Gastrocnemius medialis (tissue), 4 donors: ENCODE results near the gene CCDC90B. TPM values are rescaled to one million over a fixed set of nuclear protein-coding genes. Genes with fewer than 3 reads are reported as not detected.

Experiments
- ATAC-seq, 2 donors: fragments of 150-250 bp; one replicate each; pipeline ENCODE4 v1.9.1; 2016
- DNase-seq, 2 donors: peaks; one replicate each; pipeline ENCODE4 v3.0.0-alpha.2; 2019
- H3K27ac ChIP-seq, 4 donors: fragments of 200-600 bp; sonication (generic); 1 replicate in 1 of 4; 2 replicates in 3 of 4; pipeline ENCODE4 v1.5.1; 2016 to 2018; ENCODE audit warnings: mild to moderate bottlenecking in 2 of 4, moderate library complexity in 1 of 4
- H3K27me3 ChIP-seq, 3 donors: fragments of 200-600 bp; sonication (generic) in 2 of 3; 1 replicate in 1 of 3; 2 replicates in 2 of 3; pipeline versions ENCODE4 v1.5.1 to v1.6.0; 2016 to 2019; ENCODE audit warnings: mild to moderate bottlenecking in 1 of 3, moderate library complexity in 1 of 3
- H3K36me3 ChIP-seq, 2 donors: fragments of 200-600 bp; sonication (generic) in 1 of 2; one replicate each; pipeline ENCODE4 v1.5.1; 2017 to 2018
- H3K4me1 ChIP-seq, 2 donors: fragments of 200-600 bp; sonication (generic) in 1 of 2; one replicate each; pipeline ENCODE4 v1.5.1; 2016 to 2017; ENCODE audit warnings: mild to moderate bottlenecking in 2 of 2
- H3K4me3 ChIP-seq, 4 donors: fragments of 200-600 bp; sonication (generic) in 3 of 4; 1 replicate in 1 of 4; 2 replicates in 3 of 4; pipeline ENCODE4 v1.5.1; 2016 to 2019; ENCODE audit warnings: mild to moderate bottlenecking in 2 of 4
- H3K9me3 ChIP-seq, 3 donors: fragments of 200-600 bp; sonication (generic) in 2 of 3; 1 replicate in 1 of 3; 2 replicates in 2 of 3; pipeline ENCODE4 v1.5.1; 2016 to 2019
- CTCF ChIP-seq, 5 experiments: fragments of 450-650 bp in 3 of 5; fragments of 200-600 bp in 2 of 5; sonication (generic) in 2 of 5; IDR thresholded peaks in 4 of 5; conservative IDR thresholded peaks in 1 of 5; 1 replicate in 4 of 5; 2 replicates in 1 of 5; pipeline ENCODE4 v1.5.1; 2016 to 2019; ENCODE audit warnings: antibody characterized with exemption in 5 of 5, mild to moderate bottlenecking in 3 of 5, moderate library complexity in 3 of 5
- POLR2A ChIP-seq, 2 donors: fragments of 450-650 bp; IDR thresholded peaks; one replicate each; pipeline ENCODE4 v1.6.1; 2017; ENCODE audit warnings: antibody characterized with exemption in 2 of 2, mild to moderate bottlenecking in 2 of 2, moderate library complexity in 2 of 2
- in situ Hi-C, 4 donors: fragments of 200-750 bp; cut with MboI; loops; one replicate each; pipeline versions ENCODE4 v1.15.0 to v1.8.0; 2017; ENCODE audit warnings: low sequenced_read_pairs in 4 of 4
- intact Hi-C: fragments of 100-400 bp; cut with DNase I; formaldehyde crosslinking; loops from one replicate; pipeline ENCODE4 v1.15.1; 2023; ENCODE audit warnings: low total_unique reads
- total RNA-seq, 4 donors: library from RNA; depleted of rRNA; stranded (reverse); fragments of >200 nt; gene quantifications; one replicate each; pipeline versions ENCODE4 v1.1.0 to v1.2.3, GENCODE V29; 2016

Gene CCDC90B
- total RNA-seq, 4 donors from 2014 or later = 18.1 to 30.1 (median 22.8) TPM

GRCh38 chr11:83257761-83258168 lies 28.4 kb downstream of the CCDC90B start:
- H3K4me3 ChIP-seq = no peak overlapping the region
- H3K9me3 ChIP-seq = no peaks in the 10 kb centered on the region
- H3K36me3 ChIP-seq = peaks cover 0 to 10% of the 10 kb centered on the region in 2 donors
- no peak for DNase-seq
- no peak overlapping the region for H3K27ac ChIP-seq
- no peak for TF ChIP-seq CTCF (IDR thresholded peaks at IDR 0.05 in 4 of 5, conservative IDR thresholded peaks at IDR 0.05 in 1 of 5)
- no peak for TF ChIP-seq POLR2A (IDR thresholded peaks at IDR 0.05)
- H3K27me3 ChIP-seq = no peaks in the 10 kb centered on the region
- peaks cover 12 to 16% of the 10 kb centered on the region in 2 donors for H3K4me1 ChIP-seq
- in situ Hi-C loops = loop anchor here in 2 of 4 donors (10.0 kb wide), 2 partner anchors 353 to 543 kb away; partner anchors contain the start of genes DDIAS (in 1 of the 2) and PRCP (in 1 of the 2)
- ATAC-seq = peak in 1 of 2 donors; percentile 33
- intact Hi-C loops = no loop called here

- TF ChIP-seq POLR2A (IDR thresholded peaks at IDR 0.05) (no peak), CTCF (IDR thresholded peaks at IDR 0.05 in 4 of 5, conservative IDR thresholded peaks at IDR 0.05 in 1 of 5) (no peak)
- Histone ChIP-seq H3K36me3 (peaks cover 0 to 3% of the 10 kb centered on the region in 2 donors), H3K27ac (no peak overlapping the region), H3K4me1 (peaks cover 12 to 16% of the 10 kb centered on the region in 2 donors), H3K4me3 (no peak overlapping the region), H3K27me3 (no peaks in the 10 kb centered on the region), H3K9me3 (no peaks in the 10 kb centered on the region)
- DNase-seq (no peak), ATAC-seq (no peak)
- in situ Hi-C loops = loop anchor here in 2 of 4 donors (10.0 kb wide), 2 partner anchors 352 to 542 kb away; partner anchors contain the start of genes DDIAS (in 1 of the 2) and PRCP (in 1 of the 2)
- intact Hi-C loops = no loop called here
Measured at GRCh38 chr11:83256602-83257340, 29.4 kb downstream of the CCDC90B start.

- no peaks in the 10 kb centered on the region for H3K27me3 ChIP-seq
- ATAC-seq (no peak), DNase-seq (no peak)
- in situ Hi-C loops = loop anchor here in 2 of 4 donors (10.0 kb wide), 2 partner anchors 351 to 541 kb away; partner anchors contain the start of genes DDIAS (in 1 of the 2) and PRCP (in 1 of the 2)
- H3K27ac ChIP-seq = no peak overlapping the region
- intact Hi-C loops = no loop called here
- no peaks in the 10 kb centered on the region for H3K36me3 ChIP-seq
- H3K4me3 ChIP-seq = no peak overlapping the region
- no peak for TF ChIP-seq POLR2A (IDR thresholded peaks at IDR 0.05)
- no peaks in the 10 kb centered on the region for H3K9me3 ChIP-seq
- peaks cover 10 to 12% of the 10 kb centered on the region in 2 donors for H3K4me1 ChIP-seq
Measured at GRCh38 chr11:83255366-83255765, 30.8 kb downstream of the CCDC90B start.

GRCh38 chr11:83252941-83253340 lies 33.2 kb downstream of the CCDC90B start:
- DNase-seq = no peak
- intact Hi-C loops = loop anchor here (5.0 kb wide), 2 partner anchors 61 to 386 kb away; partner anchors contain the start of gene ANKRD42
- ATAC-seq = no peak
- in situ Hi-C loops = loop anchor here in 3 of 4 donors (5.0 to 10.0 kb wide), 3 partner anchors 346 to 538 kb away; partner anchors contain the start of genes DDIAS (in 1 of the 3) and PRCP (in 1 of the 3)
- Histone ChIP-seq H3K36me3 (no peaks in the 10 kb centered on the region), H3K27me3 (no peaks in the 10 kb centered on the region), H3K9me3 (no peaks in the 10 kb centered on the region), H3K27ac (no peak overlapping the region), H3K4me1 (no peaks in the 10 kb centered on the region), H3K4me3 (no peak overlapping the region)
- TF ChIP-seq CTCF (IDR thresholded peaks at IDR 0.05 in 4 of 5, conservative IDR thresholded peaks at IDR 0.05 in 1 of 5) (no peak), POLR2A (IDR thresholded peaks at IDR 0.05) (no peak)

- intact Hi-C loops = loop anchor here (5.0 kb wide), 2 partner anchors 60 to 385 kb away; partner anchors contain the start of gene ANKRD42
- DNase-seq (no peak), ATAC-seq (no peak)
- TF ChIP-seq POLR2A (IDR thresholded peaks at IDR 0.05) (no peak), CTCF (IDR thresholded peaks at IDR 0.05 in 4 of 5, conservative IDR thresholded peaks at IDR 0.05 in 1 of 5) (no peak)
- in situ Hi-C loops = loop anchor here in 3 of 4 donors (5.0 to 10.0 kb wide), 3 partner anchors 345 to 537 kb away; partner anchors contain the start of genes DDIAS (in 1 of the 3) and PRCP (in 1 of the 3)
- Histone ChIP-seq H3K9me3 (no peaks in the 10 kb centered on the region), H3K4me1 (no peaks in the 10 kb centered on the region), H3K27ac (no peak overlapping the region), H3K27me3 (no peaks in the 10 kb centered on the region), H3K36me3 (no peaks in the 10 kb centered on the region), H3K4me3 (no peak overlapping the region)
Measured at GRCh38 chr11:83252266-83252665, 33.9 kb downstream of the CCDC90B start.
